ENCODE measurements around the gene ZNF804B.

The ZNF804B gene

DNA sequence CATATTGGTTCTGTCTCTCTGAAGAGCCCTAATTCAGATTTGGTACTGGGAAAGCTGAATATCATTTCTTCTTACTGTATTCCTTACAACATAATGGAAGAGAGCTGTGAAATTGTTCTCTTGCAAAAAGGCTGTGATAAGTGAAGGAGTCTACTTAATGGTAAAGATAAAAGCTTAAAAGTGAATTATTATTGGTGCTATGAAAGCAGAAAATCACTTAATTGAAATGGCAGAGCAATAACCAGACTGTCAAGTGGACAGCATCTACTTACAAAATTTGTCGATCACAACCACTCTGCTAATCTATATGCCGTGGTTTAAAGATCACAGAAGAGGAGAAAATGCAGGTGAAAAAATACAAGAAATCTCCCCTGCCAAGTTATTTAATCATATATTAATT, 300.7 kb downstream of the ZNF804B start:
- Histone ChIP-seq H3K36me3 (ENCODE audit: control insufficient read depth in 2 of 2, insufficient read depth in 1 of 2, low read length in 2 of 2) (no peaks in the 10 kb centered on the region), H3K4me3 (ENCODE audit: low read depth, low read length) (no peak overlapping the region), H3K27ac (ENCODE audit: extremely low read depth, low read depth, low read length) (no peak overlapping the region), H3K4me1 (ENCODE audit: control insufficient read depth, insufficient read depth, low read length) (no peaks in the 10 kb centered on the region), H3K9me3 (ENCODE audit: control insufficient read depth, insufficient read depth, low read depth, low read length) (no peaks in the 10 kb centered on the region)
- ChIA-PET POLR2A (no interaction called here), CTCF (no interaction called here)
- TF ChIP-seq TRIM28 (IDR thresholded peaks at IDR 0.05; ENCODE audit: borderline replicate concordance, low read length) (no peak), ZBTB7A (tag by site-specific recombination; IDR thresholded peaks at IDR 0.05; ENCODE audit: low read depth) (no peak), MZF1 (tag by site-specific recombination; IDR thresholded peaks at IDR 0.05; ENCODE audit: borderline replicate concordance) (no peak), KLF7 (tag by site-specific recombination; IDR thresholded peaks at IDR 0.05; ENCODE audit: borderline replicate concordance) (no peak), ZNF585B (tag by site-specific recombination; IDR thresholded peaks at IDR 0.05) (no peak), OSR2 (tag by site-specific recombination; IDR thresholded peaks at IDR 0.05) (no peak), ZNF138 (tag by site-specific recombination; IDR thresholded peaks at IDR 0.05; ENCODE audit: borderline replicate concordance) (no peak), ZNF416 (tag by site-specific recombination; IDR thresholded peaks at IDR 0.05) (no peak), ZNF514 (tag by site-specific recombination; IDR thresholded peaks at IDR 0.05) (no peak)
- TF ChIP-seq, protein P1, sequence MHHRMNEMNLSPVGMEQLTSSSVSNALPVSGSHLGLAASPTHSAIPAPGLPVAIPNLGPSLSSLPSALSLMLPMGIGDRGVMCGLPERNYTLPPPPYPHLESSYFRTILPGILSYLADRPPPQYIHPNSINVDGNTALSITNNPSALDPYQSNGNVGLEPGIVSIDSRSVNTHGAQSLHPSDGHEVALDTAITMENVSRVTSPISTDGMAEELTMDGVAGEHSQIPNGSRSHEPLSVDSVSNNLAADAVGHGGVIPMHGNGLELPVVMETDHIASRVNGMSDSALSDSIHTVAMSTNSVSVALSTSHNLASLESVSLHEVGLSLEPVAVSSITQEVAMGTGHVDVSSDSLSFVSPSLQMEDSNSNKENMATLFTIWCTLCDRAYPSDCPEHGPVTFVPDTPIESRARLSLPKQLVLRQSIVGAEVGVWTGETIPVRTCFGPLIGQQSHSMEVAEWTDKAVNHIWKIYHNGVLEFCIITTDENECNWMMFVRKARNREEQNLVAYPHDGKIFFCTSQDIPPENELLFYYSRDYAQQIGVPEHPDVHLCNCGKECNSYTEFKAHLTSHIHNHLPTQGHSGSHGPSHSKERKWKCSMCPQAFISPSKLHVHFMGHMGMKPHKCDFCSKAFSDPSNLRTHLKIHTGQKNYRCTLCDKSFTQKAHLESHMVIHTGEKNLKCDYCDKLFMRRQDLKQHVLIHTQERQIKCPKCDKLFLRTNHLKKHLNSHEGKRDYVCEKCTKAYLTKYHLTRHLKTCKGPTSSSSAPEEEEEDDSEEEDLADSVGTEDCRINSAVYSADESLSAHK (tag by site-specific recombination; IDR thresholded peaks at IDR 0.05), result no peak

DNA sequence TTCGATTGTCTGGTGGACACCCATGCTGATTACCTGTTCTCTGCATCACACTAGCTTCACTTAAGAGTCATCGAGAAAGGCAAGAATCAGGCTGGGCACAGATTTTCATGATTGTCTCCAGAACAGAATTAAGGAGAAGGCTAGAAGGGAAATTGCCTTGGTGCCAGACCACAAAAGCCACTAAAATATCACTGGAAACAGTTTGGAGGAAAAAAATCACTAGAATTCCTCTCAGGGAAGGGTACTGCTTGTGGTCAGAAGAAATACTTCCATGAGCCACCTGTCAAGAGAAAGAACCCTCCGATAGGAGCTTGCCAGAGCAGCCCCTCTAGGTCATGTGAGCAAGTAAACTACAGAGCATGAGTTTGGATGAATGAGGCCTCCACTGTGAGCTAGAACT, 305.3 kb downstream of the ZNF804B start:
- ChIA-PET CTCF (no interaction called here), POLR2A (no interaction called here)
- no peak overlapping the region for H3K27ac ChIP-seq (ENCODE audit: extremely low read depth, low read depth, low read length)
- H3K9me3 ChIP-seq (ENCODE audit: control insufficient read depth, insufficient read depth, low read depth, low read length), result no peaks in the 10 kb centered on the region
- no peaks in the 10 kb centered on the region for H3K4me1 ChIP-seq (ENCODE audit: control insufficient read depth, insufficient read depth, low read length)
- H3K4me3 ChIP-seq (ENCODE audit: low read depth, low read length), result no peak overlapping the region
- no peak for TF ChIP-seq ZNF350 (tag by site-specific recombination; IDR thresholded peaks at IDR 0.05)
- TF ChIP-seq, protein P2, sequence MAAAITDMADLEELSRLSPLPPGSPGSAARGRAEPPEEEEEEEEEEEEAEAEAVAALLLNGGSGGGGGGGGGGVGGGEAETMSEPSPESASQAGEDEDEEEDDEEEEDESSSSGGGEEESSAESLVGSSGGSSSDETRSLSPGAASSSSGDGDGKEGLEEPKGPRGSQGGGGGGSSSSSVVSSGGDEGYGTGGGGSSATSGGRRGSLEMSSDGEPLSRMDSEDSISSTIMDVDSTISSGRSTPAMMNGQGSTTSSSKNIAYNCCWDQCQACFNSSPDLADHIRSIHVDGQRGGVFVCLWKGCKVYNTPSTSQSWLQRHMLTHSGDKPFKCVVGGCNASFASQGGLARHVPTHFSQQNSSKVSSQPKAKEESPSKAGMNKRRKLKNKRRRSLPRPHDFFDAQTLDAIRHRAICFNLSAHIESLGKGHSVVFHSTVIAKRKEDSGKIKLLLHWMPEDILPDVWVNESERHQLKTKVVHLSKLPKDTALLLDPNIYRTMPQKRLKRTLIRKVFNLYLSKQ (tag by site-specific recombination; IDR thresholded peaks at IDR 0.05; ENCODE audit: borderline replicate concordance), result no peak
- no peak for TF ChIP-seq ZNF677 (tag by site-specific recombination; IDR thresholded peaks at IDR 0.05)
- TF ChIP-seq ZNF391 (tag by site-specific recombination; IDR thresholded peaks at IDR 0.05; ENCODE audit: borderline replicate concordance, low read depth), result no peak
- no peak for TF ChIP-seq ZNF426 (tag by site-specific recombination; IDR thresholded peaks at IDR 0.05)
- TF ChIP-seq ZNF202 (tag by site-specific recombination; IDR thresholded peaks at IDR 0.05; ENCODE audit: borderline replicate concordance), result no peak
- TF ChIP-seq, protein P3, sequence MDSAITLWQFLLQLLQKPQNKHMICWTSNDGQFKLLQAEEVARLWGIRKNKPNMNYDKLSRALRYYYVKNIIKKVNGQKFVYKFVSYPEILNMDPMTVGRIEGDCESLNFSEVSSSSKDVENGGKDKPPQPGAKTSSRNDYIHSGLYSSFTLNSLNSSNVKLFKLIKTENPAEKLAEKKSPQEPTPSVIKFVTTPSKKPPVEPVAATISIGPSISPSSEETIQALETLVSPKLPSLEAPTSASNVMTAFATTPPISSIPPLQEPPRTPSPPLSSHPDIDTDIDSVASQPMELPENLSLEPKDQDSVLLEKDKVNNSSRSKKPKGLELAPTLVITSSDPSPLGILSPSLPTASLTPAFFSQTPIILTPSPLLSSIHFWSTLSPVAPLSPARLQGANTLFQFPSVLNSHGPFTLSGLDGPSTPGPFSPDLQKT (IDR thresholded peaks at IDR 0.05; ENCODE audit: borderline replicate concordance, low read depth, low read length), result no peak
- no peak for TF ChIP-seq ZNF600 (tag by site-specific recombination; IDR thresholded peaks at IDR 0.05)
- no peak for TF ChIP-seq BCL11B (tag by site-specific recombination; IDR thresholded peaks at IDR 0.05; ENCODE audit: low read depth)
- TF ChIP-seq BCL11A (tag by site-specific recombination; IDR thresholded peaks at IDR 0.05; ENCODE audit: low read depth), result no peak
- no peak for TF ChIP-seq ZNF48 (tag by site-specific recombination; IDR thresholded peaks at IDR 0.05)
- TF ChIP-seq ZNF404 (tag by site-specific recombination; IDR thresholded peaks at IDR 0.05), result no peak
- no peak for TF ChIP-seq ZNF19 (tag by site-specific recombination; IDR thresholded peaks at IDR 0.05; ENCODE audit: low read depth)
- H3K36me3 ChIP-seq (ENCODE audit: control insufficient read depth in 2 of 2, insufficient read depth in 1 of 2, low read length in 2 of 2), result no peaks in the 10 kb centered on the region

Data from HEK293 (cell line).